H1 (cell line): Measurements from ENCODE around the gene LPP. TPM values are rescaled to one million over a fixed set of nuclear protein-coding genes. Genes with fewer than 3 reads are reported as not detected.

ENCODE experiments used
- CTCF ChIA-PET: fragments of 300-600 bp; sonication (Branson Sonifier 250); formaldehyde crosslinking; loops from one replicate; lab custom pipeline; 2021; ENCODE audit not compliant: partially characterized antibody; lab: Charles Lee
- POLR2A ChIA-PET: fragments of 300-600 bp; sonication (Branson Sonifier 250); formaldehyde crosslinking; loops from one replicate; lab custom pipeline; 2021; ENCODE audit warnings: inconsistent platforms; ENCODE audit not compliant: partially characterized antibody; lab: Charles Lee
- DNase-seq, 2 experiments: peaks; one replicate each; pipeline versions ENCODE4 v3.0.0 to v3.0.0-alpha.2; 2010 to 2022; ENCODE audit warnings: low spot score in 2 of 2, low read depth in 1 of 2, mixed read lengths in 1 of 2
- FAIRE-seq: peaks from 2 replicates; lab custom pipeline; 2011; peaks lifted over from hg19 to GRCh38; lab: Jason Lieb, UNC
- H2AFZ ChIP-seq: 2 replicates; pipeline ENCODE4 v1.8.1; 2012; ENCODE audit warnings: low read length, inconsistent platforms
- H2AK5ac ChIP-seq: 2 replicates; pipeline ENCODE4 v1.6.1; 2013; ENCODE audit warnings: low read depth, low read length
- H2BK120ac ChIP-seq: replicated peaks from 2 replicates; pipeline ENCODE3; 2013; ENCODE audit warnings: low read depth, low read length, inconsistent platforms
- H2BK12ac ChIP-seq: 2 replicates; pipeline ENCODE4 v1.6.1; 2013; ENCODE audit warnings: low read depth, low read length
- H2BK15ac ChIP-seq: 2 replicates; pipeline ENCODE4 v1.6.1; 2013; ENCODE audit warnings: low read length
- H2BK20ac ChIP-seq: 2 replicates; pipeline ENCODE4 v1.6.1; 2013; ENCODE audit warnings: low read length
- H2BK5ac ChIP-seq: 2 replicates; pipeline ENCODE4 v1.6.1; 2013; ENCODE audit warnings: low read depth, low read length
- H3K14ac ChIP-seq: 2 replicates; pipeline ENCODE4 v1.6.1; 2013; ENCODE audit warnings: inconsistent platforms; ENCODE audit not compliant: insufficient read length
- H3K18ac ChIP-seq: 2 replicates; pipeline ENCODE4 v1.6.1; 2013; ENCODE audit warnings: low read length; ENCODE audit errors: extremely low read depth
- H3K23ac ChIP-seq: 2 replicates; pipeline ENCODE4 v1.6.1; 2013; ENCODE audit warnings: inconsistent platforms; ENCODE audit not compliant: insufficient read length
- H3K23me2 ChIP-seq: 2 replicates; pipeline ENCODE4 v1.6.1; 2013; ENCODE audit warnings: low read depth, low read length
- H3K27ac ChIP-seq: 2 replicates; pipeline ENCODE4 v1.6.1; 2011; ENCODE audit warnings: low read depth, low read length, inconsistent platforms
- H3K27me3 ChIP-seq, 4 experiments: replicated peaks in 1 of 4; 1 replicate in 1 of 4; 2 replicates in 3 of 4; pipeline versions ENCODE4 v1.6.1 to v1.8.1; 2011 to 2013; ENCODE audit warnings: low read length in 3 of 4, mild to moderate bottlenecking in 3 of 4, inconsistent platforms in 2 of 4, mixed read lengths in 2 of 4, moderate library complexity in 1 of 4; ENCODE audit not compliant: control insufficient read depth in 3 of 4, insufficient read depth in 3 of 4; ENCODE audit errors: extremely low read depth in 1 of 4
- H3K36me3 ChIP-seq, 4 experiments: 2 replicates each; pipeline versions ENCODE4 v1.6.1 to v1.8.1; 2011 to 2013; ENCODE audit warnings: mild to moderate bottlenecking in 4 of 4, low read length in 3 of 4, moderate library complexity in 2 of 4, control low read depth in 1 of 4, inconsistent platforms in 1 of 4; ENCODE audit not compliant: insufficient read depth in 4 of 4, control insufficient read depth in 2 of 4
- H3K4ac ChIP-seq: replicated peaks from 2 replicates; pipeline ENCODE3; 2013; ENCODE audit warnings: low read length, low read depth, mixed read lengths, inconsistent platforms; ENCODE audit not compliant: insufficient read length
- H3K4me1 ChIP-seq, 4 experiments: replicated peaks in 1 of 4; 1 replicate in 1 of 4; 2 replicates in 3 of 4; pipeline versions ENCODE4 v1.6.1 to v1.8.1; 2011 to 2013; ENCODE audit warnings: low read length in 3 of 4, inconsistent platforms in 2 of 4, mixed read lengths in 1 of 4; ENCODE audit not compliant: insufficient read depth in 4 of 4, control insufficient read depth in 3 of 4
- H3K4me2 ChIP-seq, 2 experiments: 2 replicates each; pipeline versions ENCODE4 v1.6.1 to v1.8.1; 2011 to 2013; ENCODE audit warnings: low read depth in 2 of 2, low read length in 2 of 2, control low read depth in 1 of 2, inconsistent platforms in 1 of 2, mild to moderate bottlenecking in 1 of 2; ENCODE audit not compliant: insufficient read depth in 1 of 2
- H3K4me3 ChIP-seq, 4 experiments: fragments of 200-600, 300-600 bp in 1 of 4; sonication (generic), shearing (Covaris generic), sonication (Bioruptor Twin) in 1 of 4; 2 replicates each; pipeline versions ENCODE4 v1.5.1 to v1.8.1; 2011 to 2016; ENCODE audit warnings: low read length in 4 of 4, low read depth in 3 of 4, control low read depth in 2 of 4, inconsistent platforms in 2 of 4, mild to moderate bottlenecking in 2 of 4, mixed read lengths in 1 of 4, moderate library complexity in 1 of 4; ENCODE audit not compliant: insufficient read depth in 2 of 4; ENCODE audit errors: extremely low read depth in 1 of 4
- H3K56ac ChIP-seq: replicated peaks from 2 replicates; pipeline ENCODE3; 2013; ENCODE audit warnings: low read depth, mild to moderate bottlenecking, mixed read lengths, low read length, inconsistent platforms; ENCODE audit not compliant: insufficient read length
- H3K79me1 ChIP-seq: 2 replicates; pipeline ENCODE4 v1.6.1; 2013; ENCODE audit warnings: low read depth, low read length, control low read depth
- H3K79me2 ChIP-seq, 2 experiments: 2 replicates each; pipeline versions ENCODE4 v1.6.1 to v1.8.1; 2012 to 2013; ENCODE audit warnings: low read length in 2 of 2, mild to moderate bottlenecking in 2 of 2, inconsistent platforms in 1 of 2; ENCODE audit not compliant: insufficient read depth in 2 of 2, control insufficient read depth in 1 of 2
- H3K9ac ChIP-seq, 4 experiments: replicated peaks in 1 of 4; 1 replicate in 1 of 4; 2 replicates in 3 of 4; pipeline versions ENCODE4 v1.6.1 to v1.8.1; 2011 to 2013; ENCODE audit warnings: low read depth in 3 of 4, low read length in 3 of 4, control low read depth in 2 of 4, mild to moderate bottlenecking in 2 of 4, moderate library complexity in 2 of 4, inconsistent platforms in 1 of 4; ENCODE audit errors: extremely low read depth in 1 of 4
- H3K9me3 ChIP-seq, 2 experiments: 2 replicates each; pipeline versions ENCODE4 v1.6.1 to v1.8.1; 2012 to 2013; ENCODE audit warnings: mild to moderate bottlenecking in 2 of 2, moderate library complexity in 2 of 2, control low read depth in 1 of 2, inconsistent platforms in 1 of 2, low read depth in 1 of 2, low read length in 1 of 2, mixed read lengths in 1 of 2; ENCODE audit not compliant: insufficient read depth in 2 of 2
- H4K20me1 ChIP-seq, 2 experiments: replicated peaks in 1 of 2; 2 replicates each; pipeline versions ENCODE3 to v1.8.1; 2011 to 2013; ENCODE audit warnings: inconsistent platforms in 2 of 2, low read length in 2 of 2, mild to moderate bottlenecking in 1 of 2; ENCODE audit not compliant: insufficient read depth in 2 of 2, control insufficient read depth in 1 of 2
- H4K5ac ChIP-seq: 2 replicates; pipeline ENCODE4 v1.6.1; 2013; ENCODE audit warnings: low read length, low read depth, mixed read lengths, inconsistent platforms; ENCODE audit not compliant: insufficient read length
- H4K8ac ChIP-seq: 2 replicates; pipeline ENCODE4 v1.8.0; 2013; ENCODE audit warnings: mild to moderate bottlenecking, moderate library complexity, low read length, inconsistent platforms; ENCODE audit not compliant: insufficient read depth; ENCODE audit errors: extremely low read depth
- H4K91ac ChIP-seq: replicated peaks from 2 replicates; pipeline ENCODE3; 2013; ENCODE audit warnings: low read length, mixed read lengths, inconsistent platforms; ENCODE audit not compliant: insufficient read length
- FOSL1 ChIP-seq: IDR thresholded peaks from 2 replicates; pipeline ENCODE4 v1.6.1; 2011; ENCODE audit warnings: mild to moderate bottlenecking, low read depth, low read length, moderate library complexity; ENCODE audit not compliant: insufficient read depth
- GTF2F1 ChIP-seq: IDR thresholded peaks from 2 replicates; pipeline ENCODE4 v1.6.1; 2012; ENCODE audit warnings: low read depth, low read length, improper control_type of control experiment, borderline replicate concordance
- NANOG ChIP-seq: IDR thresholded peaks from 2 replicates; pipeline ENCODE4 v1.6.1; 2011; ENCODE audit warnings: low read length, low read depth, mild to moderate bottlenecking, inconsistent platforms; ENCODE audit not compliant: insufficient read depth, poor library complexity, severe bottlenecking
- POU5F1 ChIP-seq: IDR thresholded peaks from 2 replicates; pipeline ENCODE4 v1.6.1; 2011; ENCODE audit warnings: low read depth, mild to moderate bottlenecking, low read length, moderate library complexity
- SP2 ChIP-seq: IDR thresholded peaks from 2 replicates; pipeline ENCODE4 v1.6.1; 2012; ENCODE audit warnings: mild to moderate bottlenecking, low read length, inconsistent platforms
- WGBS, 2 experiments: shearing (Covaris generic) in 1 of 2; methylation state at CpG; one replicate each; pipeline versions ENCODE4 v1.1.6 to v1.1.7; 2013 to 2015; ENCODE audit warnings: low lambda C conversion rate in 2 of 2, mixed read lengths in 2 of 2, inconsistent platforms in 1 of 2, low coverage in 1 of 2, missing lambda C conversion rate in 1 of 2; ENCODE audit not compliant: insufficient replicate concordance in 2 of 2, insufficient coverage in 1 of 2, insufficient read length in 1 of 2; ENCODE audit errors: extremely low coverage in 1 of 2, missing lambda C conversion rate in 1 of 2; 5-methylcytosine and 5-hydroxymethylcytosine counted together
- polyA plus RNA-seq, 7 experiments: library from polyadenylated mRNA; depleted of rRNA in 3 of 7; stranded (reverse) in 5 of 7; unstranded in 2 of 7; fragments of >200 nt in 5 of 7; fragments of 200-250 nt in 2 of 7; gene quantifications; 1 replicate in 5 of 7; 2 replicates in 1 of 7; 4 replicates in 1 of 7; pipeline versions ENCODE4 v1.2.1 to v1.2.3, GENCODE V29; 2011 to 2013; ENCODE audit warnings: missing spikeins in 2 of 7, mixed read lengths in 2 of 7
- total RNA-seq: library from RNA; stranded (reverse); fragmentation: NEBNext Ultra II Directional; extraction: Animal tissue kit (Norgen Biotek cat#: 25700); gene quantifications from 2 replicates; pipeline ENCODE4 v1.2.1, GENCODE V29; 2021

Gene LPP
- total and polyA plus RNA-seq, 2 of the 8 experiments (the other 6 are each of a cell fraction or from before 2014, with no cell fraction given), result 10.0 to 53.3 TPM

GRCh38 chr3:188339410-188340295, 185.7 kb downstream of the LPP start:
- H4K5ac ChIP-seq, result no peak overlapping the region
- H2BK20ac ChIP-seq, result no peak overlapping the region
- no peak overlapping the region for H3K56ac ChIP-seq
- H4K8ac ChIP-seq, result no peak overlapping the region
- H3K4me3 ChIP-seq, result no peak overlapping the region
- 92% methylated on average over 11 of the region's 11 CpGs; no CpG with 5 or more reads in 1 of the 2 experiments for WGBS, 2 experiments
- no peak overlapping the region for H4K91ac ChIP-seq
- H3K9me3 ChIP-seq, result no peaks in the 10 kb centered on the region
- peaks cover 5 to 11% of the 10 kb centered on the region in 2 experiments; a peak in 1 of 4 replicates for H3K79me2 ChIP-seq
- H2BK15ac ChIP-seq, result no peak overlapping the region
- POLR2A ChIA-PET, result no interaction called here
- H3K27ac ChIP-seq, result no peak overlapping the region
- DNase-seq, result no peak
- H2AFZ ChIP-seq, result no peak overlapping the region
- H3K23ac ChIP-seq, result no peak overlapping the region
- no peak overlapping the region for H2BK120ac ChIP-seq
- H3K27me3 ChIP-seq, result no peaks in the 10 kb centered on the region
- no peak overlapping the region for H2AK5ac ChIP-seq
- H3K79me1 ChIP-seq, result peaks cover 9% of the 10 kb centered on the region; the same call in 1 of the 2 replicates
- H3K36me3 ChIP-seq, result no peaks in the 10 kb centered on the region
- no peak overlapping the region for H3K18ac ChIP-seq
- TF ChIP-seq FOSL1 (no peak), GTF2F1 (no peak), SP2 (no peak), NANOG (no peak), POU5F1 (no peak)
- TF ChIP-seq, all 59 proteins: peak for 0
- peaks cover 0 to 5% (median 0%) of the 10 kb centered on the region in 4 experiments; a peak in 1 of 7 replicates for H3K4me1 ChIP-seq
- H4K20me1 ChIP-seq, result no peaks in the 10 kb centered on the region
- CTCF ChIA-PET, result interaction anchor here (1.1 kb wide), 1 partner anchor 12 kb away, joined by 3 read pairs; no protein-coding TSS in a partner anchor
- no peak overlapping the region for H2BK12ac ChIP-seq
- H3K23me2 ChIP-seq, result no peaks in the 10 kb centered on the region
- FAIRE-seq, result no peak
- no peak overlapping the region for H3K4ac ChIP-seq
- no peak overlapping the region for H3K4me2 ChIP-seq
- H3K9ac ChIP-seq, result no peak overlapping the region
- no peak overlapping the region for H3K14ac ChIP-seq
- no peak overlapping the region for H2BK5ac ChIP-seq
